ENCODE results near the gene ARL9. TPM values are rescaled to one million over a fixed set of nuclear protein-coding genes. Genes with fewer than 3 reads are reported as not detected.
A peak's percentile ranks its signal among the peaks of the same experiment; 100 is the strongest.

ARL9 gene
- total and polyA plus RNA-seq, 9 of the 15 experiments (the other 6 are each of a cell fraction or from before 2014, with no cell fraction given), result 0.10 to 0.15 (median 0.11) TPM; not detected in 6

DNA sequence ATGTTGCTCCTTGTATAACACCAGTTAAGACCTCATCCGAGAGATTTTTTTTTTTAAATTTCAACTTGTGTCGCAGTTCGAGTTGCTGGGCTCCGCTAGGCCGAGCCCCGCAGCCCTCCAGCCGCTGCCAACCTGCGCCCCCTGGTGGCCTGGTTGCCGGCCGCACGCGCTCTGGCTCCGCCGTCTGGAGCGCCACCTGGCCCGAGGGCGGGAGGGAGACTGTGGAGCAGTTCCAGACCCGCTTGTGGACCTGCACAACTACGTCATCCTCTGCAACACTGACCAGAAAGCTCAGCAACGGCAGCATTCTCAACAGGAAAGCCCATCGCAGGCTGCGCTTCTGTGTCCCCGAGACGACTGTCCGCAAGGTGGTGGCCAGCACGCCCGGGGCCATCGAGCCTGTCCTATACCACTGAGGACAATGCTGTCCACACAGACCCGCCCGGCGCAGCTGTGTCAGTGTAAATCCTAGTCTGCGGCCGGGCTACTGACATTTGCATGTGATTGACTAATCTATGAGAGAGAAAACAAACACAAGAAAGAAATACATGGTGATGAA, 39.1 kb downstream of the ARL9 start (continued):
- TF ChIP-seq, protein P1, sequence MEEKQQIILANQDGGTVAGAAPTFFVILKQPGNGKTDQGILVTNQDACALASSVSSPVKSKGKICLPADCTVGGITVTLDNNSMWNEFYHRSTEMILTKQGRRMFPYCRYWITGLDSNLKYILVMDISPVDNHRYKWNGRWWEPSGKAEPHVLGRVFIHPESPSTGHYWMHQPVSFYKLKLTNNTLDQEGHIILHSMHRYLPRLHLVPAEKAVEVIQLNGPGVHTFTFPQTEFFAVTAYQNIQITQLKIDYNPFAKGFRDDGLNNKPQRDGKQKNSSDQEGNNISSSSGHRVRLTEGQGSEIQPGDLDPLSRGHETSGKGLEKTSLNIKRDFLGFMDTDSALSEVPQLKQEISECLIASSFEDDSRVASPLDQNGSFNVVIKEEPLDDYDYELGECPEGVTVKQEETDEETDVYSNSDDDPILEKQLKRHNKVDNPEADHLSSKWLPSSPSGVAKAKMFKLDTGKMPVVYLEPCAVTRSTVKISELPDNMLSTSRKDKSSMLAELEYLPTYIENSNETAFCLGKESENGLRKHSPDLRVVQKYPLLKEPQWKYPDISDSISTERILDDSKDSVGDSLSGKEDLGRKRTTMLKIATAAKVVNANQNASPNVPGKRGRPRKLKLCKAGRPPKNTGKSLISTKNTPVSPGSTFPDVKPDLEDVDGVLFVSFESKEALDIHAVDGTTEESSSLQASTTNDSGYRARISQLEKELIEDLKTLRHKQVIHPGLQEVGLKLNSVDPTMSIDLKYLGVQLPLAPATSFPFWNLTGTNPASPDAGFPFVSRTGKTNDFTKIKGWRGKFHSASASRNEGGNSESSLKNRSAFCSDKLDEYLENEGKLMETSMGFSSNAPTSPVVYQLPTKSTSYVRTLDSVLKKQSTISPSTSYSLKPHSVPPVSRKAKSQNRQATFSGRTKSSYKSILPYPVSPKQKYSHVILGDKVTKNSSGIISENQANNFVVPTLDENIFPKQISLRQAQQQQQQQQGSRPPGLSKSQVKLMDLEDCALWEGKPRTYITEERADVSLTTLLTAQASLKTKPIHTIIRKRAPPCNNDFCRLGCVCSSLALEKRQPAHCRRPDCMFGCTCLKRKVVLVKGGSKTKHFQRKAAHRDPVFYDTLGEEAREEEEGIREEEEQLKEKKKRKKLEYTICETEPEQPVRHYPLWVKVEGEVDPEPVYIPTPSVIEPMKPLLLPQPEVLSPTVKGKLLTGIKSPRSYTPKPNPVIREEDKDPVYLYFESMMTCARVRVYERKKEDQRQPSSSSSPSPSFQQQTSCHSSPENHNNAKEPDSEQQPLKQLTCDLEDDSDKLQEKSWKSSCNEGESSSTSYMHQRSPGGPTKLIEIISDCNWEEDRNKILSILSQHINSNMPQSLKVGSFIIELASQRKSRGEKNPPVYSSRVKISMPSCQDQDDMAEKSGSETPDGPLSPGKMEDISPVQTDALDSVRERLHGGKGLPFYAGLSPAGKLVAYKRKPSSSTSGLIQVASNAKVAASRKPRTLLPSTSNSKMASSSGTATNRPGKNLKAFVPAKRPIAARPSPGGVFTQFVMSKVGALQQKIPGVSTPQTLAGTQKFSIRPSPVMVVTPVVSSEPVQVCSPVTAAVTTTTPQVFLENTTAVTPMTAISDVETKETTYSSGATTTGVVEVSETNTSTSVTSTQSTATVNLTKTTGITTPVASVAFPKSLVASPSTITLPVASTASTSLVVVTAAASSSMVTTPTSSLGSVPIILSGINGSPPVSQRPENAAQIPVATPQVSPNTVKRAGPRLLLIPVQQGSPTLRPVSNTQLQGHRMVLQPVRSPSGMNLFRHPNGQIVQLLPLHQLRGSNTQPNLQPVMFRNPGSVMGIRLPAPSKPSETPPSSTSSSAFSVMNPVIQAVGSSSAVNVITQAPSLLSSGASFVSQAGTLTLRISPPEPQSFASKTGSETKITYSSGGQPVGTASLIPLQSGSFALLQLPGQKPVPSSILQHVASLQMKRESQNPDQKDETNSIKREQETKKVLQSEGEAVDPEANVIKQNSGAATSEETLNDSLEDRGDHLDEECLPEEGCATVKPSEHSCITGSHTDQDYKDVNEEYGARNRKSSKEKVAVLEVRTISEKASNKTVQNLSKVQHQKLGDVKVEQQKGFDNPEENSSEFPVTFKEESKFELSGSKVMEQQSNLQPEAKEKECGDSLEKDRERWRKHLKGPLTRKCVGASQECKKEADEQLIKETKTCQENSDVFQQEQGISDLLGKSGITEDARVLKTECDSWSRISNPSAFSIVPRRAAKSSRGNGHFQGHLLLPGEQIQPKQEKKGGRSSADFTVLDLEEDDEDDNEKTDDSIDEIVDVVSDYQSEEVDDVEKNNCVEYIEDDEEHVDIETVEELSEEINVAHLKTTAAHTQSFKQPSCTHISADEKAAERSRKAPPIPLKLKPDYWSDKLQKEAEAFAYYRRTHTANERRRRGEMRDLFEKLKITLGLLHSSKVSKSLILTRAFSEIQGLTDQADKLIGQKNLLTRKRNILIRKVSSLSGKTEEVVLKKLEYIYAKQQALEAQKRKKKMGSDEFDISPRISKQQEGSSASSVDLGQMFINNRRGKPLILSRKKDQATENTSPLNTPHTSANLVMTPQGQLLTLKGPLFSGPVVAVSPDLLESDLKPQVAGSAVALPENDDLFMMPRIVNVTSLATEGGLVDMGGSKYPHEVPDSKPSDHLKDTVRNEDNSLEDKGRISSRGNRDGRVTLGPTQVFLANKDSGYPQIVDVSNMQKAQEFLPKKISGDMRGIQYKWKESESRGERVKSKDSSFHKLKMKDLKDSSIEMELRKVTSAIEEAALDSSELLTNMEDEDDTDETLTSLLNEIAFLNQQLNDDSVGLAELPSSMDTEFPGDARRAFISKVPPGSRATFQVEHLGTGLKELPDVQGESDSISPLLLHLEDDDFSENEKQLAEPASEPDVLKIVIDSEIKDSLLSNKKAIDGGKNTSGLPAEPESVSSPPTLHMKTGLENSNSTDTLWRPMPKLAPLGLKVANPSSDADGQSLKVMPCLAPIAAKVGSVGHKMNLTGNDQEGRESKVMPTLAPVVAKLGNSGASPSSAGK (IDR thresholded peaks at IDR 0.05), result peak; percentile 77
- no peak for TF ChIP-seq GATAD2A (IDR thresholded peaks at IDR 0.05)
- no peak for TF ChIP-seq XRCC3 (IDR thresholded peaks at IDR 0.05)
- peak; percentile 98 for TF ChIP-seq RB1 (IDR thresholded peaks at IDR 0.05; ENCODE audit: low read depth)
- no peak for TF ChIP-seq ZNF76 (CRISPR knock-in tag; IDR thresholded peaks at IDR 0.05; ENCODE audit: borderline replicate concordance)
- TF ChIP-seq, protein P2, sequence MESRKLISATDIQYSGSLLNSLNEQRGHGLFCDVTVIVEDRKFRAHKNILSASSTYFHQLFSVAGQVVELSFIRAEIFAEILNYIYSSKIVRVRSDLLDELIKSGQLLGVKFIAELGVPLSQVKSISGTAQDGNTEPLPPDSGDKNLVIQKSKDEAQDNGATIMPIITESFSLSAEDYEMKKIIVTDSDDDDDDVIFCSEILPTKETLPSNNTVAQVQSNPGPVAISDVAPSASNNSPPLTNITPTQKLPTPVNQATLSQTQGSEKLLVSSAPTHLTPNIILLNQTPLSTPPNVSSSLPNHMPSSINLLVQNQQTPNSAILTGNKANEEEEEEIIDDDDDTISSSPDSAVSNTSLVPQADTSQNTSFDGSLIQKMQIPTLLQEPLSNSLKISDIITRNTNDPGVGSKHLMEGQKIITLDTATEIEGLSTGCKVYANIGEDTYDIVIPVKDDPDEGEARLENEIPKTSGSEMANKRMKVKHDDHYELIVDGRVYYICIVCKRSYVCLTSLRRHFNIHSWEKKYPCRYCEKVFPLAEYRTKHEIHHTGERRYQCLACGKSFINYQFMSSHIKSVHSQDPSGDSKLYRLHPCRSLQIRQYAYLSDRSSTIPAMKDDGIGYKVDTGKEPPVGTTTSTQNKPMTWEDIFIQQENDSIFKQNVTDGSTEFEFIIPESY (CRISPR knock-in tag; IDR thresholded peaks at IDR 0.05), result peak; percentile 71; the same call in 1 of the 2 replicates
- peak; percentile 77; the same call in 1 of the 2 replicates for TF ChIP-seq E2F1 (CRISPR knock-in tag; IDR thresholded peaks at IDR 0.05)
- peak; percentile 49 for TF ChIP-seq POLR2G (IDR thresholded peaks at IDR 0.05; ENCODE audit: low read depth, low read length)
- TF ChIP-seq ZFP91 (CRISPR knock-in tag; IDR thresholded peaks at IDR 0.05), result peak; percentile 67; the same call in 1 of the 2 replicates

Data from K562 (cell line).